PC-9 (cell line): ENCODE data around the gene SBF1.

Source experiments
- EZH2 ChIP-seq: fragments of 200-600 bp; sonication (generic); IDR thresholded peaks from 2 replicates; pipeline ENCODE4 v1.8.0; 2017; ENCODE audit warnings: antibody characterized with exemption, low read depth
- TF ChIP-seq, protein P1 (sequence below): fragments of 200-600 bp; sonication (generic); conservative IDR thresholded peaks from 2 replicates; pipeline ENCODE4 v1.6.1; 2017; ENCODE audit warnings: mixed run types, antibody characterized with exemption, mild to moderate bottlenecking, moderate library complexity

DNA sequence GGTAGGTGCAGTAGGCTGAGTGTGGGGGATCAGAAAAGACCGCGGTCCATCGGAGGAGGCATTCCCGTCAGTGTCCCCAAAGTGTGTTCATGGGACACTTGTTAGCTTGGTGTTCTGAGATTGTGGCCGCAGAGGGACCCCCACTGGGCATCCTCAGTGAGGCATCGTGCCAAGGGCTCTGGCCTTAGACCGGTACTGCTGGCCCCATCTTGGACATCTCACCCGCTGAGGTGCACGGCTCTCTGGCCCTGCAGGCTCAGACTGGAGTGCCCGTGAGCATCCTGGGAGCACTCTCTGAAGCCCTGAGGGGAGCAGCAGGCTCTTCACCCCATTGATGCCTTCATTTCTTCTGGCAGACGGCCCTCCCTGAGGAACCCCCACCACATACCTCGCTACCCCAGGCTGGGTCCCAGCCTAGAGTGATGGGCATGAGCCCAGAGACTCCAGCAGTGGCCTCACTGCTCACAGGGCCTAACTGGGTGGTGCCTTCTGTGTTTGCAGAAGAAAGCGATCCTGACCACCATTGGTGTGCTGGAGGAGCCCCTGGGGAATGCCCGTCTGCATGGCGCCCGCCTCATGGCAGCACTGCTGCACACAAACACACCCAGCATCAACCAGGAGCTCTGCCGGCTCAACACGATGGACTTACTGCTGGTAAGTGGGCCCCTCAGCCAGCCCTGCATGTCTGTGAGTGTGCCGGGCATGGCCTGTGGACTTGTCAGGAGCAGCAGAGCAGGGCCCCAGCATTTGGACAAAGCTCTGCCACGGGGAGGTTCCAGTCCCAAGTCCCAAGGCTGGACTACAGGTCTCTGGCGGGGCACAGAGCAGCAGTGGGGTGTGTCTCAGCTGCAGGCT, 51.6 kb downstream of the SBF1 start:
- TF ChIP-seq, protein P1, sequence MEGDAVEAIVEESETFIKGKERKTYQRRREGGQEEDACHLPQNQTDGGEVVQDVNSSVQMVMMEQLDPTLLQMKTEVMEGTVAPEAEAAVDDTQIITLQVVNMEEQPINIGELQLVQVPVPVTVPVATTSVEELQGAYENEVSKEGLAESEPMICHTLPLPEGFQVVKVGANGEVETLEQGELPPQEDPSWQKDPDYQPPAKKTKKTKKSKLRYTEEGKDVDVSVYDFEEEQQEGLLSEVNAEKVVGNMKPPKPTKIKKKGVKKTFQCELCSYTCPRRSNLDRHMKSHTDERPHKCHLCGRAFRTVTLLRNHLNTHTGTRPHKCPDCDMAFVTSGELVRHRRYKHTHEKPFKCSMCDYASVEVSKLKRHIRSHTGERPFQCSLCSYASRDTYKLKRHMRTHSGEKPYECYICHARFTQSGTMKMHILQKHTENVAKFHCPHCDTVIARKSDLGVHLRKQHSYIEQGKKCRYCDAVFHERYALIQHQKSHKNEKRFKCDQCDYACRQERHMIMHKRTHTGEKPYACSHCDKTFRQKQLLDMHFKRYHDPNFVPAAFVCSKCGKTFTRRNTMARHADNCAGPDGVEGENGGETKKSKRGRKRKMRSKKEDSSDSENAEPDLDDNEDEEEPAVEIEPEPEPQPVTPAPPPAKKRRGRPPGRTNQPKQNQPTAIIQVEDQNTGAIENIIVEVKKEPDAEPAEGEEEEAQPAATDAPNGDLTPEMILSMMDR = no peak
- TF ChIP-seq EZH2 = no peak
